Measurements from ENCODE around the gene LRPPRC.

LRPPRC gene

DNA sequence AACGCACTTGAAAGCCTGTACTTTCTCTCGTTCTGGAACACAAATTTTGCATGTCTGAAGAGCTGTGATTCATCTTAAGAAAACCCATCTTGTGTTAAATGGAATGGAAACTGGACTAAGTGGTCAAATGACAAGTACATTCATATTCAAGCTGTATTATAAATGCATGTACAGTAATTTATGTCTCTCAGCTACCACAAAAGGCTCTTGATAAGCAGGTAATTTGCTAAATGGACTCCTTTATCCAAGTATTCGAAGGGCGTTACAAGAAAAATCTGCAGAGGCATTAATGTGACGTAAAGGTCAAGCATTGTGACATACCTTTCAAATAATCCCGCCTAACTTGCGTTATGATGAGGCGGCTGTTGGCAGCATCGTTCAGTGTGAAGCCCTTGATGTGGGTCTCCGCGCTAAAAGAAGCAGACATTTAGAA is 90.4 kb downstream of the LRPPRC start:
- peaks cover 5% of the 10 kb centered on the region for H3K36me3 ChIP-seq (ENCODE audit: control insufficient read depth, insufficient read depth, low read length)
- DNase-seq (ENCODE audit: extremely low read depth, insufficient read length), result no peak
- TF ChIP-seq, protein P1, sequence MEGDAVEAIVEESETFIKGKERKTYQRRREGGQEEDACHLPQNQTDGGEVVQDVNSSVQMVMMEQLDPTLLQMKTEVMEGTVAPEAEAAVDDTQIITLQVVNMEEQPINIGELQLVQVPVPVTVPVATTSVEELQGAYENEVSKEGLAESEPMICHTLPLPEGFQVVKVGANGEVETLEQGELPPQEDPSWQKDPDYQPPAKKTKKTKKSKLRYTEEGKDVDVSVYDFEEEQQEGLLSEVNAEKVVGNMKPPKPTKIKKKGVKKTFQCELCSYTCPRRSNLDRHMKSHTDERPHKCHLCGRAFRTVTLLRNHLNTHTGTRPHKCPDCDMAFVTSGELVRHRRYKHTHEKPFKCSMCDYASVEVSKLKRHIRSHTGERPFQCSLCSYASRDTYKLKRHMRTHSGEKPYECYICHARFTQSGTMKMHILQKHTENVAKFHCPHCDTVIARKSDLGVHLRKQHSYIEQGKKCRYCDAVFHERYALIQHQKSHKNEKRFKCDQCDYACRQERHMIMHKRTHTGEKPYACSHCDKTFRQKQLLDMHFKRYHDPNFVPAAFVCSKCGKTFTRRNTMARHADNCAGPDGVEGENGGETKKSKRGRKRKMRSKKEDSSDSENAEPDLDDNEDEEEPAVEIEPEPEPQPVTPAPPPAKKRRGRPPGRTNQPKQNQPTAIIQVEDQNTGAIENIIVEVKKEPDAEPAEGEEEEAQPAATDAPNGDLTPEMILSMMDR (IDR thresholded peaks at IDR 0.05; ENCODE audit: insufficient read depth, low read length, poor library complexity, severe bottlenecking), result no peak
- no peak overlapping the region for H3K4me3 ChIP-seq (replicated peaks; ENCODE audit: low read depth, low read length)
- no peaks in the 10 kb centered on the region for H3K27me3 ChIP-seq (replicated peaks; ENCODE audit: control insufficient read depth, insufficient read depth, low read length)

DNA sequence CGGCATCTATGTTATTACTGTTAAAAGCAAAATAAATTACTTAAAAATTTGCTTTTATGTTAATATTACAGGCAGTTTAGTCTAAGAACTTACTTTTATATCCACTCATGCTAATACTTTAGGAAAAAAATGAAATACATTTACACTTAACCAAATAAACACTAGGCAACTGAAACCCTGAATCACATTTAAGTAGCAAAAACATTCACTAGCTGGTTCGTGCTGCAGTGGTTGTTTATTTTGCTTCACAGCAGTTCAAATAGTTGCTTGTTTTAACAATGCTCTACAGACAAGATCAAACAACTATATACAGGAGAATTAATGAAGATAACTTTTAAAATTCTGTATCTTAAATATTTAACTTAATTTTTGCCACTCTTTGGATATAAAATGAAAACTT is 96.2 kb downstream of the LRPPRC start:
- TF ChIP-seq, protein P1 (IDR thresholded peaks at IDR 0.05; ENCODE audit: insufficient read depth, low read length, poor library complexity, severe bottlenecking), result no peak
- DNase-seq (ENCODE audit: extremely low read depth, insufficient read length), result no peak
- H3K27me3 ChIP-seq (replicated peaks; ENCODE audit: control insufficient read depth, insufficient read depth, low read length), result no peaks in the 10 kb centered on the region
- peaks cover 8% of the 10 kb centered on the region for H3K36me3 ChIP-seq (ENCODE audit: control insufficient read depth, insufficient read depth, low read length)
- no peak overlapping the region for H3K4me3 ChIP-seq (replicated peaks; ENCODE audit: low read depth, low read length)

DNA sequence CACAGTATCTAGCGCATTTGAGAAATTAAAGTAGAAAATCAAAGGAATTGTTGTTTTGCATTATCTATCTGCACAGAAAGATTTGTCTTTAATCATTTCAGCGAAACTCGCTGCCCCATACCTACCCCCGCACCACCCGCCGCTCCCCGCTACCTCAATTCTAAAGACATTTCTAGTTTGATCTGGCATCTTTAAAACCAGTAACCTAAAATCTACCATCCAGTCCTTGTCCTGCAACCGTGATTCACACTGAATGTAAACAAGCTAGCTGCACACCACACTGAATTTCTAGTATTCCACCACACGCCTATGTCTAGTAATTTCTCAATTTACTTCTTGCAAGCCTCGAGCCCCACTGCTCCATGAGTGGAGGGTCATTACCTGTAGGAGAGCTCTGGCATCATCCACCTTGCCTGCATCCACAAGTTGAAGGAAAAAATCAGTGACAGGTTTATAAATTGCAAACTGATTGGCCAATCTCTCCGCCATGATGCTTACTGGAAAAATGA is 96.9 kb downstream of the LRPPRC start:
- DNase-seq (ENCODE audit: extremely low read depth, insufficient read length), result no peak
- Histone ChIP-seq H3K4me3 (replicated peaks; ENCODE audit: low read depth, low read length) (no peak overlapping the region), H3K36me3 (ENCODE audit: control insufficient read depth, insufficient read depth, low read length) (peaks cover 7% of the 10 kb centered on the region), H3K27me3 (replicated peaks; ENCODE audit: control insufficient read depth, insufficient read depth, low read length) (no peaks in the 10 kb centered on the region)
- TF ChIP-seq, protein P1 (IDR thresholded peaks at IDR 0.05; ENCODE audit: insufficient read depth, low read length, poor library complexity, severe bottlenecking), result no peak

DNA sequence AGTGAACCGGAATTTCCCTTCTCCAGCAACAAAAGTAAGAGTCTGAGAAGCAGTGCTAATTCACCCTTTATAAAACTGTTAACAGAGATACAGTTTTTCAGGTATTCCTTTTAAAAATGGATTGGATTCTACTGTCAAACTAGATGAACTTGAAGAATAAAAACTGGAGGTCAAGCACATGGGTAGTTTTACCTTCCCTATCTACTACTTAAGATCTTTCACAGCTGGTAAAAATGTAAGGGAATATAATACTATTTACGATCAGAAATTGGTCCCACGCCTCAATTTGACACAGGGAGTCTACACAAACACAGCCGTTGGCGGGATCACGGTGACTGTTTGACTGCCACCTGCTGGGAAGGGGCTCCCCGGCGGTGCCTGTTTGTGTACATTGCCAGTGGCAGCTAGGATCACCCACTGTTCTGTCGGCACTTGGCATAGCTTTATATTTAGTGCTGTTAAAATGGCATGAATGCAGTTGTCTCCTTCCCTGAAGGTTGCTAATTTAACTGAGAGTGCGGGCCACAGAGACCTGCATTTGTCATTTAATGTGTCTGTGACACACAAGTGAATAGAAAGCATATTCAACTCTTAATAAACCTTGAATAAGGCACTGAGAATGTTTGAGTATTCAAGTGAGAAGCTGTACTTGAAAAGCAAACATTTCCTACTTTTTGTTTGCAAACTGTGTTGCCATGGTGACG is 97.5 kb downstream of the LRPPRC start:
- Histone ChIP-seq H3K36me3 (ENCODE audit: control insufficient read depth, insufficient read depth, low read length) (peaks cover 7% of the 10 kb centered on the region), H3K27me3 (replicated peaks; ENCODE audit: control insufficient read depth, insufficient read depth, low read length) (no peaks in the 10 kb centered on the region), H3K4me3 (replicated peaks; ENCODE audit: low read depth, low read length) (no peak overlapping the region)
- no peak for DNase-seq (ENCODE audit: extremely low read depth, insufficient read length)
- TF ChIP-seq, protein P1 (IDR thresholded peaks at IDR 0.05; ENCODE audit: insufficient read depth, low read length, poor library complexity, severe bottlenecking), result peak; percentile 8

DNA sequence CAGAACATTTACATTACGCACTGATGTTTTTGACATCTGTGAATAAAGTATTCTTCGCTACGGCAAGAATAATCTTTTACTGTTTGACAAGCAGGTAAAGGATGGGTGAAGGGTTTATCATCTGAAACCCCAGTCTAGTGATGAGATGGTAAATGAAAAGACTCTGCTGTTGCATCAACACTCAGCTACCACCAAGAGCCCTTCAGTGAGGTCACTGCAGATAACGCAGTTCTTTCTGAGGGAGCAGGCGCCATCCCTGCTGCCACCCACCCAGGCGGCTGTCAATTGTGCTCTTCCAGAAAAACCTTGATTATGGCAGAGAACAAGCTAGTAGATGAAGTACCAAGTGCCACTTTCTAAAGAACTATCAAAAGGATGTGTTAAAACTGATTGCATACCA is 98.3 kb downstream of the LRPPRC start:
- DNase-seq (ENCODE audit: extremely low read depth, insufficient read length), result no peak
- TF ChIP-seq, protein P1 (IDR thresholded peaks at IDR 0.05; ENCODE audit: insufficient read depth, low read length, poor library complexity, severe bottlenecking), result no peak
- H3K4me3 ChIP-seq (replicated peaks; ENCODE audit: low read depth, low read length), result no peak overlapping the region
- no peaks in the 10 kb centered on the region for H3K27me3 ChIP-seq (replicated peaks; ENCODE audit: control insufficient read depth, insufficient read depth, low read length)
- peaks cover 7% of the 10 kb centered on the region for H3K36me3 ChIP-seq (ENCODE audit: control insufficient read depth, insufficient read depth, low read length)

Measured in GM06990 (cell line).